GM13976 (cell line): ENCODE measurements around the gene ATP8B1.
"Not testable (repeated sequence)": the region's sequence is repeated elsewhere in the genome, so short reads cannot be mapped to it uniquely, and the experiment has no call there.

ENCODE experiments used
- DNase-seq: peaks from one replicate; pipeline ENCODE4 v3.0.0; 2012; ENCODE audit warnings: low spot score
- in situ Hi-C: fragments of 300-500 bp; cut with MboI; formaldehyde crosslinking; loops from one replicate; pipeline ENCODE4 v1.12.0; 2022; ENCODE audit warnings: low sequenced_read_pairs, mixed read lengths, inconsistent platforms; ENCODE audit not compliant: unreplicated experiment
- TF ChIP-seq, protein P1 (sequence below): IDR thresholded peaks from 2 replicates; pipeline ENCODE4 v1.5.1; 2012; ENCODE audit warnings: borderline replicate concordance, mild to moderate bottlenecking; ENCODE audit not compliant: insufficient read depth; ENCODE audit errors: extremely low read depth, missing control alignments, control extremely low read depth

The ATP8B1 gene

DNA sequence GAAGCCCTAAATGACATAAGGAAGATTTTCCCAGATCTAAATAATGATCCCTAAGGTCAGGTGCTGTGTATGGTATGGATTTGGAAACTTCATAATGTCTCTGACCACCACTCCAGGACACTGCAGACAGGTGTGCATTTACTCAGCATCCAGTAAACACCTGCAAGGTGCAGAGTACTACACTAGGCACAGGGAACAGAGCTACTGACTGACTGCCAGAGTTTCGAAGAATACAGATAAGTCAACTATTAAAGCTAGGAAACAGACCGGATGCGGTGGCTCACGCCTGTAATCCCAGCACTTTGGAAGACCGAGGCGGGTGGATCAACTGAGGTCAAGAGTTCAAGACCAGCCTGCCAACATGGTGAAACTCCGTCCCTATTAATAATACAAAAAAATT lies 65.0 kb downstream of the ATP8B1 start:
- DNase-seq: no peak
- TF ChIP-seq, protein P1, sequence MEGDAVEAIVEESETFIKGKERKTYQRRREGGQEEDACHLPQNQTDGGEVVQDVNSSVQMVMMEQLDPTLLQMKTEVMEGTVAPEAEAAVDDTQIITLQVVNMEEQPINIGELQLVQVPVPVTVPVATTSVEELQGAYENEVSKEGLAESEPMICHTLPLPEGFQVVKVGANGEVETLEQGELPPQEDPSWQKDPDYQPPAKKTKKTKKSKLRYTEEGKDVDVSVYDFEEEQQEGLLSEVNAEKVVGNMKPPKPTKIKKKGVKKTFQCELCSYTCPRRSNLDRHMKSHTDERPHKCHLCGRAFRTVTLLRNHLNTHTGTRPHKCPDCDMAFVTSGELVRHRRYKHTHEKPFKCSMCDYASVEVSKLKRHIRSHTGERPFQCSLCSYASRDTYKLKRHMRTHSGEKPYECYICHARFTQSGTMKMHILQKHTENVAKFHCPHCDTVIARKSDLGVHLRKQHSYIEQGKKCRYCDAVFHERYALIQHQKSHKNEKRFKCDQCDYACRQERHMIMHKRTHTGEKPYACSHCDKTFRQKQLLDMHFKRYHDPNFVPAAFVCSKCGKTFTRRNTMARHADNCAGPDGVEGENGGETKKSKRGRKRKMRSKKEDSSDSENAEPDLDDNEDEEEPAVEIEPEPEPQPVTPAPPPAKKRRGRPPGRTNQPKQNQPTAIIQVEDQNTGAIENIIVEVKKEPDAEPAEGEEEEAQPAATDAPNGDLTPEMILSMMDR: no peak
- in situ Hi-C loops: no loop called here

DNA sequence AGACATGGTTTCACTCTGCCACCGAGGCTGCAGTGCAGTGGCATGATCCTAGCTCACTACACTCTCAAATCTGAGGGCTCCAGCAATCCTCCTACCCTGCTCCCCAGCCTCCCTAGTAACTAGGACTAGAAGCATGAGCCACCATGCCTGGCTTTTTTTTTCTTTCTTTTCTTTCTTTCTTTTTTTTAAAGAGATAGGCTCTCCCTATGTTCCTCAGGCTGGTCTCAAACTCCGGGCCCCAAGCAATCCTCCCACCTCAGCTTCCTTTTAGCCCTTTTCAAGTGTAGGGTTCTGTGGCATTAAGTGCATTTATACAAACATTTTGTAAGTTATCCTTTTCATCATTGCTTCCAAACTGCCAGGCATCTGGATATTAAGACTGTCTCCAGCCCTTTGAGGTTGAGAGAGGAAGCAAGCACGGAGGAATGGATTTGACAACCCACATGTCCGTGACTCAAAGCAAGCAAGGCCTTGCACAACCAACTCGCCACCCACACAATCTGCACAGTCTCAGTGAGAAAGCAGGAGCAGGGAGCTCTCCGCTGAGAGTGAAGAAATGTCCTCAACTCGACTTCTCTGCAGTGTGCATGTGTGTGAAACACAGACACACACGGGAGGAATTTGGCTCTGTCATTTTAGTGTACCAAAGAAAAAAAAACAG lies 65.6 kb downstream of the ATP8B1 start:
- in situ Hi-C loops: no loop called here
- DNase-seq: no peak
- TF ChIP-seq, protein P1: no peak

GRCh38 chr18:57735042-57735441 lies 68.1 kb downstream of the ATP8B1 start:
- in situ Hi-C loops, DNase-seq: not testable (repeated sequence)

- in situ Hi-C loops: no loop called here
- TF ChIP-seq, protein P1: no peak
- DNase-seq: no peak
These were observed 69.3 kb downstream of the ATP8B1 start for GRCh38 chr18:57733861-57734260.

- TF ChIP-seq, protein P1: no peak
- no peak for DNase-seq
- in situ Hi-C loops: no loop called here
These were observed 73.0 kb downstream of the ATP8B1 start for GRCh38 chr18:57730146-57730545.

- DNase-seq: no peak
- TF ChIP-seq, protein P1: no peak
- in situ Hi-C loops: no loop called here
These were observed 74.1 kb downstream of the ATP8B1 start for GRCh38 chr18:57728941-57729511.

GRCh38 chr18:57727952-57728807 lies 74.9 kb downstream of the ATP8B1 start:
- TF ChIP-seq, protein P1: no peak
- in situ Hi-C loops: no loop called here
- no peak for DNase-seq

DNA sequence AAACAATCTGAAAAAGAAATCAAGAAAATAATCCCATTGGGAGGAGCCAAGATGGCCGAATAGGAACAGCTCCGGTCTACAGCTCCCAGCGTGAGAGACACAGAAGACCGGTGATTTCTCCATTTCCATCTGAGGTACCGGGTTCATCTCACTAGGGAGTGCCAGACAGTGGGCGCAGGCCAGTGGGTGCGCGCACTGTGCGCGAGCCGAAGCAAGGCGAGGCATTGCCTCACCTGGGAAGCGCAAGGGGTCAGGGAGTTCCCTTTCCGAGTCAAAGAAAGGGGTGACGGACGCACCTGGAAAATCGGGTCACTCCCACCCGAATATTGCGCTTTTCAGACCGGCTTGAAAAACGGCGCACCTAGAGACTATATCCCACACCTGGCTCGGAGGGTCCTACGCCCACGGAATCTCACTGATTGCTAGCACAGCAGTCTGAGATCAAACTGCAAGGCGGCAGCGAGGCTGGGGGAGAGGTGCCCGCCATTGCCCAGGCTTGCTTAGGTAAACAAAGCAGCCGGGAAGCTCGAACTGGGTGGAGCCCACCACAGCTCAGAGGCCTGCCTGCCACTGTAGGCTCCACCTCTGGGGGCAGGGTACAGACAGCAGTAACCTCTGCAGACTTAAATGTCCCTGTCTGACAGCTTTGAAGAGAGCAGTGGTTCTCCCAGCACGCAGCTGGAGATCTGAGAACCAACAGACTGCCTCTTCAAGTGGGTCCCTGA lies 83.7 kb downstream of the ATP8B1 start:
- DNase-seq, in situ Hi-C loops: not testable (repeated sequence)
